ENCODE measurements around the gene CHST11.

The CHST11 gene

GRCh38 chr12:104724992-104725585 is 268.3 kb downstream of the CHST11 start:
- Mint-ChIP-seq H3K27me3 (no peaks in the 10 kb centered on the region), H3K4me3 (no peak overlapping the region), H3K27ac (no peak overlapping the region), H3K9me3 (no peaks in the 10 kb centered on the region), H3K36me3 (ENCODE audit: low read depth) (no peaks in the 10 kb centered on the region), H3K4me1 (ENCODE audit: low read depth) (peaks cover 39% of the 10 kb centered on the region)

DNA sequence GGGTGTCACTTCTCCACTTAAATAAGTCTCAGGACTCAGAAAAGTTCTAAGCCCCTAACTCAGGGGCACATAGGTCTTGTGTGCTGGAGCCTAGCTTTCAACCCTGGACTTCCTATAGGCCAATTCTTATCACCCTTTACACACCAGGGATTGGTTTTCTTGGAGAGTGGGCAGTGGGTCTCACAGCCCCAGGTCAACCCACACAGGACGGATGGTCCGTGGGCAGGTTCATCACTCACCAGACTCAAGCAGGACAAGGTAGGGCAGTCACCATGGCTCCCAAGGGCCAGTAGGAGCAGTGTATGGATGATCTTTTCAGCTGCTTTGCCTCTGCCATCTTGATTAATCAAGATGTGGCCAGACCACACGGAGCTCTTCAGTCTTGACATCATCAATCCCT is 268.9 kb downstream of the CHST11 start:
- H3K4me1 Mint-ChIP-seq (ENCODE audit: low read depth): peaks cover 38% of the 10 kb centered on the region
- H3K36me3 Mint-ChIP-seq (ENCODE audit: low read depth): no peaks in the 10 kb centered on the region
- no peaks in the 10 kb centered on the region for H3K27me3 Mint-ChIP-seq
- H3K9me3 Mint-ChIP-seq: no peaks in the 10 kb centered on the region
- no peak overlapping the region for H3K4me3 Mint-ChIP-seq
- no peak overlapping the region for H3K27ac Mint-ChIP-seq

GRCh38 chr12:104727726-104728465 is 271.1 kb downstream of the CHST11 start:
- H3K9me3 Mint-ChIP-seq: no peaks in the 10 kb centered on the region
- H3K4me3 Mint-ChIP-seq: no peak overlapping the region
- H3K4me1 Mint-ChIP-seq (ENCODE audit: low read depth): peaks cover 17% of the 10 kb centered on the region
- H3K27ac Mint-ChIP-seq: no peak overlapping the region
- H3K36me3 Mint-ChIP-seq (ENCODE audit: low read depth): no peaks in the 10 kb centered on the region
- H3K27me3 Mint-ChIP-seq: no peaks in the 10 kb centered on the region

DNA sequence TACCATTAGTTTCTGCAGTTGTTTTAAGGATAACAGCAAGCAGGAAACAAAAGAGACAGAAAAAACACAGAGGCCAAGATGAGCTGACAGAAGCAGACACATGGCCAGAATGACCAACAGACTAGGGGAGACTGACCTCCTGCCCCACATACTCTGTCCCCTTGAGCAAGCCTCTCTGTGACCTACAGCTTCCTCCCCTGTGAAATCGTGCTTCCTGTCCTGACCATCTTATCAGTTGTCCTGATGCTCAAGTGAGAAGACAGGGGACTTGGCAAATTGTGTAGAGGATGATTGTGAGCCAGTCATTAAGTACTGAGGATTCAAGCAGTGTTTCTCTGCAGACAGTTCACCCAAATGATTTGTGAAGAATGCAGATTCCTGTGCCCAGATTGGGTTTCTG is 272.3 kb downstream of the CHST11 start:
- Mint-ChIP-seq H3K4me1 (ENCODE audit: low read depth) (peaks cover 10% of the 10 kb centered on the region), H3K27me3 (no peaks in the 10 kb centered on the region), H3K36me3 (ENCODE audit: low read depth) (no peaks in the 10 kb centered on the region), H3K9me3 (no peaks in the 10 kb centered on the region), H3K4me3 (no peak overlapping the region), H3K27ac (no peak overlapping the region)

- no peaks in the 10 kb centered on the region for H3K36me3 Mint-ChIP-seq (ENCODE audit: low read depth)
- no peak overlapping the region for H3K27ac Mint-ChIP-seq
- no peaks in the 10 kb centered on the region for H3K27me3 Mint-ChIP-seq
- peaks cover 14% of the 10 kb centered on the region for H3K4me1 Mint-ChIP-seq (ENCODE audit: low read depth)
- H3K4me3 Mint-ChIP-seq: no peak overlapping the region
- no peaks in the 10 kb centered on the region for H3K9me3 Mint-ChIP-seq
Measured at GRCh38 chr12:104729610-104730446, 273.1 kb downstream of the CHST11 start.

- Mint-ChIP-seq H3K4me1 (ENCODE audit: low read depth) (peaks cover 24% of the 10 kb centered on the region), H3K27me3 (no peaks in the 10 kb centered on the region), H3K4me3 (no peak overlapping the region), H3K27ac (no peak overlapping the region), H3K9me3 (no peaks in the 10 kb centered on the region), H3K36me3 (ENCODE audit: low read depth) (no peaks in the 10 kb centered on the region)
Measured at GRCh38 chr12:104730763-104731162, 274.0 kb downstream of the CHST11 start.

DNA sequence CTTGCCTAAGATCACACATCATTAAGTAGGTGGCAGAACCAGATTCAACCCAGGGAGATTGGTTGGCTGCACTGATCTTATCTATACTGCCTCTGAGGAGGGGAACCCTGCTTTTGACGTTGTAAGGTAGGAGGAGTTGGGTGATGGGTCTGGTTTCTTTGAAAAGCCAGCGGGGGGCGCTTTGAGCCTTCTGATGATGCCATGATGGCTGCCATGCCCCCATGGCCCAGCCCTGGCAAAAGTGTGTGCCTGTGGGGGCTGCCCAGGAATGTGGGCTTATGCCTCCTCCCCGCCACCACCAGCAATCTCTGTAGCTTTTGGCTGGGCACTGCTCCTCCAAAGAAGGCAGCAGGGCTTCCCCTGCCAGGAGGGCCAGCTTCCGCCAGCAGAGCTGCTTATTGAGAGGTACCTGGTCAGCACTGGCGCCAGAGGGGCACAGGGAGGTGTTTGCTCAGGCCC is 277.0 kb downstream of the CHST11 start:
- Mint-ChIP-seq H3K27me3 (no peaks in the 10 kb centered on the region), H3K36me3 (ENCODE audit: low read depth) (no peaks in the 10 kb centered on the region), H3K9me3 (no peaks in the 10 kb centered on the region), H3K4me1 (ENCODE audit: low read depth) (peaks cover 52% of the 10 kb centered on the region), H3K27ac (no peak overlapping the region), H3K4me3 (no peak overlapping the region)

- Mint-ChIP-seq H3K36me3 (ENCODE audit: low read depth) (no peaks in the 10 kb centered on the region), H3K4me3 (no peak overlapping the region), H3K27me3 (no peaks in the 10 kb centered on the region), H3K27ac (no peak overlapping the region), H3K9me3 (no peaks in the 10 kb centered on the region), H3K4me1 (ENCODE audit: low read depth) (peaks cover 59% of the 10 kb centered on the region)
Measured at GRCh38 chr12:104734541-104735095, 277.9 kb downstream of the CHST11 start.

DNA sequence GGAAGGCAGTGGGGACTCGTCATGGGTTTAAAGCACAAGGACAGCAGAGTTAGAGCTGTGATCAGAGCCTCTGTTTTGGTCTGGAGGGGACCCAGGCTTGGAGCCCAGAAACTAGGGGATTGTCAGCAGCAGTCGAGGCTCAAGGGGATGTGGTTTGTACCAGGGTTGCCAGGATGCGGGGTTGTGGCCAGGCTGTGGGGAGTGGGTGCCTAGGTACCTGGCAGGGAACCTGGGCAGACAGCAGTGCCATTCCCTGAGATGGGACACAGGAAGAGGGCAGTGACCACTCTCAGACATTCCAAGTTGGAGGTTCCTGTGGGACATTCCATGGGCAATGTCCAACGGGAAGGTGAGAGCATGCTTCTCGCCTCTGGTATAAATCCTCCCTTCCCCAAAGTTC is 279.1 kb downstream of the CHST11 start:
- H3K27me3 Mint-ChIP-seq: no peaks in the 10 kb centered on the region
- H3K36me3 Mint-ChIP-seq (ENCODE audit: low read depth): no peaks in the 10 kb centered on the region
- peaks cover 66% of the 10 kb centered on the region for H3K4me1 Mint-ChIP-seq (ENCODE audit: low read depth)
- no peaks in the 10 kb centered on the region for H3K9me3 Mint-ChIP-seq
- peak overlapping the region; percentile 5 for H3K27ac Mint-ChIP-seq
- no peak overlapping the region for H3K4me3 Mint-ChIP-seq

DNA sequence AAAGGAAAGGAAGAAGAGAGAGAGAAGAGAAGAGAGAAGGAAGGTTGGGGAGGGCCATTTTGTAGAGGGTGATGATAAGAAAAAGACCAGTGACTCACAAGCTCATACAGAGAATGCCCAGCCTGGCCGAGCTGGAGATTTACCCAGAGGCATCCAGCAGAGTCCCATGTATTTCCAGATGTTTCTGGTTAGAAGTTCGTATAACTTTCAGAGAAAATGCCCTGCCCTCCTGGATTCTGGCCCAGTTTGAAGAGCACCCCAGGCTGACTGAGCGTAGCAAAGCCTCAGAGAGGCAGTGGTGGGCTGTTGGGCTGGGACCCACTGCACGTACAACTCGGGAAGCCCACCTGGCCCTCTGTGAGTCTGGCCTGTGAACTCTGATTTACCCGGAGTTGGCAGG is 279.6 kb downstream of the CHST11 start:
- no peaks in the 10 kb centered on the region for H3K36me3 Mint-ChIP-seq (ENCODE audit: low read depth)
- no peak overlapping the region for H3K27ac Mint-ChIP-seq
- H3K9me3 Mint-ChIP-seq: no peaks in the 10 kb centered on the region
- H3K4me3 Mint-ChIP-seq: no peak overlapping the region
- peaks cover 71% of the 10 kb centered on the region for H3K4me1 Mint-ChIP-seq (ENCODE audit: low read depth)
- H3K27me3 Mint-ChIP-seq: no peaks in the 10 kb centered on the region

DNA sequence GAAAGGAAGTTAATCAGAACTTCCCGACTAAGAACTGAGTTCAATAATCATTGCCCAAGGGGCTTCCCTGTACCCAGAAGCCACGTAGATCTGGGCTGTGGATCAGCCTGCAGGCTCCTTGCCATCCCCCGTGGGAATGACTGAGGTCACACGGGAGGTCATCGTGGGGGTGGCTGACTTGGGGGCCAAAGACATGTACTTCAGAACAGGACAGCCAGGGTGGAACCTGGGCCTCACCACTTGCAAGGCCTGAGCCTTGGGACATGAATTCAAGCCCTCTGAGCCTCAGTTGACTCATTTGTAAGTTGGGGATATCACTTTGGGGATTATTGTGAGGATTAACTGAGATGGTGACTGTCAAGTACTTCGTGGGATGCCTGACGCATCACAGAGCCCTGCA is 280.4 kb downstream of the CHST11 start:
- no peak overlapping the region for H3K4me3 Mint-ChIP-seq
- H3K9me3 Mint-ChIP-seq: no peaks in the 10 kb centered on the region

DNA sequence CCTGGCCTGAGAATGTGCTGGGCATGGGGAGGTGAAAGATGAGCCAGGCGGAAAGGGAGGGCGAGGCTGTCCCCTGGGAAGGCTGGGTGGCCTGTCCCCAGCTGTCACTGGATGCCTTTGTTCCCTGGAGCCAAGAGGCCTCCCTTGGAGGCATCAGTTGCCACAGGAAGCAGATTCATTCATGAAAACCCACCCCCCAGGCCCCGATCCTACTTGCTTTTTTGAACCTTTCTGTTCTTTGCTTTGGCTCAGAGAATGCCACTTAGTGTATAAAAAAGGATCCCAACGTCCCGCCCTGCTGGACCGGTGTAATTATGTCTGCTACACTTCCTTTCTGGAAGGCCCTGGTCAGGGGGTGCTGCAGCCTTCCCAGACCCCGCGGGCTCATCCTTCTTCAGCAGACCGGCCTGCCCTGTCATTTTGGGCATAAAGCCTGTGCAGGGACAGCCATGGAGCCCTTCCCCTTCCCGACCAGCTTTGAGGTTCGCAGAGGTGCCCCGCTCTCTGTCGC is 281.1 kb downstream of the CHST11 start:
- Mint-ChIP-seq H3K9me3 (no peaks in the 10 kb centered on the region), H3K27me3 (no peaks in the 10 kb centered on the region), H3K27ac (peak overlapping the region; percentile 11), H3K4me3 (no peak overlapping the region), H3K4me1 (ENCODE audit: low read depth) (peaks cover 74% of the 10 kb centered on the region), H3K36me3 (ENCODE audit: low read depth) (no peaks in the 10 kb centered on the region)

More for the DNA sequence above, 280.4 kb downstream of the CHST11 start:
- Mint-ChIP-seq H3K27ac (no peak overlapping the region), H3K4me1 (ENCODE audit: low read depth) (peaks cover 74% of the 10 kb centered on the region), H3K36me3 (ENCODE audit: low read depth) (no peaks in the 10 kb centered on the region), H3K27me3 (no peaks in the 10 kb centered on the region)

- Mint-ChIP-seq H3K36me3 (ENCODE audit: low read depth) (no peaks in the 10 kb centered on the region), H3K4me3 (no peak overlapping the region), H3K27ac (peak overlapping the region; percentile 3), H3K9me3 (no peaks in the 10 kb centered on the region), H3K4me1 (ENCODE audit: low read depth) (peaks cover 74% of the 10 kb centered on the region), H3K27me3 (no peaks in the 10 kb centered on the region)
Measured at GRCh38 chr12:104738331-104738730, 281.6 kb downstream of the CHST11 start.

DNA sequence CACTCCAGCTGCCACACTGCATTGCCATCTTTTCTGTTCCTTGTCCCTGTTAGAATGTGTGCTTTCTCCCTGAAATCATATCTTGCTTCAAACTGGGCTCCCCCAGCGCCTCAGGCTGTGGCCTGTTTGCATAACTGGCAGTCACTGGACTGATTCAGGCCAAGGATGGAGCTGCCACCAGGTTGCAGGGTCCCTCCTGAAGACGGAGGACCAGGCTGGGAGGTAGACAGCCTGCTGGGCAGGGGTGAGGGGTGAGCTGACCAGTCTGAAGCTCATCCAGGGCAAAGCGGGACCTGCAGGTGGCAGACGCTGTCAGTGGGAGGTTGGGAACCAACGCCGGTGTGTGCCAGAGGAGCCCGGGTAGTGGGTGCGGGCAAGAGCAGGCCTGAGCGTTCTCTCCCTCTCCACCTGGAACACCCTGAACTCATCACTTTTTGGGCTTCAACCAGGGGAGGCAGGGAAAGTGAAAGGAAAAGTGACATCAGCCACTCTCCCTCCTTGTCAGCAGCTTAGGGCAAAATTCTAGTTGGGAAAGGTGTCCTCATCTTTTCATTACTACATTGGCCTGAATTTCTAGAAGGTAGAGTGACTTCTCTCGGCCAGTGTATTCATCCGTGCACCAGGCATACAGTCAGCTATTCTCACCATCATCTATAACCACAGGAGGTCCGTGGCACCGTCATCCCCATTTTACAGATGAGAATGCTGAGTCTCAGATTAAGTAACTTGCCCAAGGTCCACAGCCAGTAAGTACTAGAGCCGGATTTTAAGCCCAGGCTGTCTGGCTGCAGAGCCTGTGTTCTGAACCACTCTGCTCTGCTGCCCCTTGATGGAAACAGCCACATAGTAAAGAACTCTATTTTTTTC is 282.3 kb downstream of the CHST11 start:
- Mint-ChIP-seq H3K27me3 (no peaks in the 10 kb centered on the region), H3K27ac (peak overlapping the region; percentile 51), H3K9me3 (no peaks in the 10 kb centered on the region), H3K4me1 (ENCODE audit: low read depth) (peaks cover 77% of the 10 kb centered on the region), H3K36me3 (ENCODE audit: low read depth) (no peaks in the 10 kb centered on the region), H3K4me3 (no peak overlapping the region)
